Mucosa of descending colon (tissue), 3 donors: Measurements from ENCODE around the gene IGFL4. TPM values are rescaled to one million over a fixed set of nuclear protein-coding genes. Genes with fewer than 3 reads are reported as not detected.

Source experiments
- ATAC-seq: fragments of 200-7000 bp; cut with Tn5 transposase; one replicate; pipeline ENCODE4 v1.9.1; 2020; ENCODE audit warnings: mild to moderate bottlenecking, moderate library complexity
- DNase-seq, 3 donors: peaks; one replicate each; pipeline ENCODE4 v3.0.0-alpha.2; 2020
- H3K36me3 ChIP-seq: fragments of 200-600 bp; one replicate; pipeline ENCODE4 v1.8.0; 2021; ENCODE audit warnings: low read depth, mild to moderate bottlenecking
- H3K4me1 ChIP-seq: fragments of 200-600 bp; one replicate; pipeline ENCODE4 v1.8.0; 2021; ENCODE audit warnings: low read depth, mild to moderate bottlenecking
- H3K4me3 ChIP-seq: fragments of 200-600 bp; one replicate; pipeline ENCODE4 v1.8.0; 2021; ENCODE audit warnings: mild to moderate bottlenecking
- H3K9me3 ChIP-seq: fragments of 200-600 bp; one replicate; pipeline ENCODE4 v1.8.0; 2021; ENCODE audit warnings: mild to moderate bottlenecking
- CTCF ChIP-seq: fragments of 200-600 bp; IDR thresholded peaks from one replicate; pipeline ENCODE4 v1.8.0; 2022; ENCODE audit warnings: antibody characterized with exemption, mild to moderate bottlenecking
- intact Hi-C, 2 donors: fragments of 100-400 bp; cut with DNase I in 1 of 2; cut with micrococcal nuclease in 1 of 2; formaldehyde crosslinking; loops; one replicate each; pipeline versions ENCODE4 v1.11.0 to v1.11.1; 2022; cut with DNase I, micrococcal nuclease
- total RNA-seq, 3 donors: library from RNA; stranded (reverse); fragmentation: NEBNext Ultra II Directional in 2 of 3; extraction: Animal tissue kit (Norgen Biotek cat#: 25700) in 2 of 3; gene quantifications; one replicate each; pipeline versions ENCODE4 v1.2.1 to v1.2.4, GENCODE V29; 2021 to 2023
- donor health status: DM: no; HTN: no; CAD: no; lungs with moderate emphysema.
- donor health status: DM: no; HTN: no; CAD: no.
- donor health status: DM: no; HTN: yes; CAD: no.

The IGFL4 gene
- total RNA-seq, 3 donors from 2014 or later: not detected

- ATAC-seq (no peak), DNase-seq (no peak)
- Histone ChIP-seq H3K9me3 (no peaks in the 10 kb centered on the region), H3K36me3 (no peaks in the 10 kb centered on the region), H3K4me1 (no peaks in the 10 kb centered on the region), H3K4me3 (no peak overlapping the region)
- intact Hi-C loops: loop anchor here in 1 of 2 donors (10.0 kb wide), 1 partner anchor 51 kb away; no protein-coding TSS in a partner anchor
- no peak for TF ChIP-seq CTCF
Observed at GRCh38 chr19:46023311-46023779, 17.5 kb downstream of the IGFL4 start.

- H3K4me1 ChIP-seq: no peaks in the 10 kb centered on the region
- intact Hi-C loops: loop anchor here in 1 of 2 donors (10.0 kb wide), 1 partner anchor 52 kb away; no protein-coding TSS in a partner anchor
- DNase-seq: no peak
- H3K4me3 ChIP-seq: no peak within 1 kb of the TSS
- H3K9me3 ChIP-seq: no peaks in the 10 kb centered on the region
- peak; percentile 18 for ATAC-seq
- H3K36me3 ChIP-seq: no peaks in the 10 kb centered on the region
- no peak for TF ChIP-seq CTCF
Observed at GRCh38 chr19:46022431-46023310, 18.1 kb downstream of the IGFL4 start, which contains the start of gene PGLYRP1. Gene PGLYRP1, minus strand, starts transcription at chr19:46023053. Its CDS starts 32 bp downstream, at chr19:46023021.

- ATAC-seq: peak; percentile 69
- H3K36me3 ChIP-seq: no peaks in the 10 kb centered on the region
- DNase-seq: no peak
- no peaks in the 10 kb centered on the region for H3K4me1 ChIP-seq
- no peaks in the 10 kb centered on the region for H3K9me3 ChIP-seq
- H3K4me3 ChIP-seq: no peak overlapping the region
- no peak for TF ChIP-seq CTCF
- intact Hi-C loops: loop anchor here in 1 of 2 donors (10.0 kb wide), 1 partner anchor 53 kb away; no protein-coding TSS in a partner anchor
Observed at GRCh38 chr19:46022061-46022430, 18.8 kb downstream of the IGFL4 start.

GRCh38 chr19:46021531-46022041 lies 19.2 kb downstream of the IGFL4 start:
- DNase-seq (peak in 2 of 3 donors; percentile 43), ATAC-seq (peak; percentile 60)
- Histone ChIP-seq H3K9me3 (no peaks in the 10 kb centered on the region), H3K36me3 (no peaks in the 10 kb centered on the region), H3K4me3 (no peak overlapping the region), H3K4me1 (no peaks in the 10 kb centered on the region)
- intact Hi-C loops: loop anchor here in 1 of 2 donors (10.0 kb wide), 1 partner anchor 53 kb away; no protein-coding TSS in a partner anchor
- no peak for TF ChIP-seq CTCF

- no peaks in the 10 kb centered on the region for H3K9me3 ChIP-seq
- H3K4me3 ChIP-seq: no peak overlapping the region
- intact Hi-C loops: loop anchor here in 1 of 2 donors (10.0 kb wide), 1 partner anchor 54 kb away; no protein-coding TSS in a partner anchor
- TF ChIP-seq CTCF: no peak
- H3K4me1 ChIP-seq: peaks cover 5% of the 10 kb centered on the region
- no peaks in the 10 kb centered on the region for H3K36me3 ChIP-seq
- ATAC-seq (no peak), DNase-seq (no peak)
Observed at GRCh38 chr19:46020819-46021125, 20.0 kb downstream of the IGFL4 start.
